DOHH2 (cell line): ENCODE measurements around the gene MTMR6.

Experiments
- H3F3A ChIP-seq: fragments of 200-600 bp; sonication (generic), shearing (Covaris generic); 2 replicates; pipeline ENCODE4 v1.6.0; 2016; ENCODE audit warnings: antibody characterized with exemption, mild to moderate bottlenecking; ENCODE audit not compliant: control insufficient read depth, insufficient read depth
- H3K27ac ChIP-seq: fragments of 200-600 bp; sonication (generic); 2 replicates; pipeline ENCODE4 v1.5.1; 2014; ENCODE audit warnings: low read depth, mild to moderate bottlenecking, low read length, moderate library complexity
- H3K27me3 ChIP-seq: fragments of 200-600 bp; sonication (generic); 2 replicates; pipeline ENCODE4 v1.6.1; 2014; ENCODE audit warnings: mild to moderate bottlenecking, low read length, mixed read lengths; ENCODE audit not compliant: control insufficient read depth
- H3K36me3 ChIP-seq: fragments of 200-600 bp; sonication (generic); 2 replicates; pipeline ENCODE4 v1.6.1; 2014; ENCODE audit warnings: mild to moderate bottlenecking, low read length, moderate library complexity, mixed read lengths; ENCODE audit not compliant: control insufficient read depth
- H3K4me1 ChIP-seq: fragments of 200-600 bp; sonication (generic); 2 replicates; pipeline ENCODE4 v1.6.1; 2014; ENCODE audit warnings: mild to moderate bottlenecking, low read length, mixed read lengths; ENCODE audit not compliant: control insufficient read depth
- H3K4me2 ChIP-seq: fragments of 200-600 bp; sonication (generic); 2 replicates; pipeline ENCODE4 v1.6.0; 2014; ENCODE audit warnings: mild to moderate bottlenecking, low read length, moderate library complexity
- H3K4me3 ChIP-seq: fragments of 200-600 bp; sonication (generic); 2 replicates; pipeline ENCODE4 v1.5.1; 2014; ENCODE audit warnings: mild to moderate bottlenecking, low read length, mixed read lengths
- H3K79me2 ChIP-seq: fragments of 200-600 bp; sonication (generic); 2 replicates; pipeline ENCODE4 v1.6.1; 2014; ENCODE audit warnings: mild to moderate bottlenecking, low read length, mixed read lengths; ENCODE audit not compliant: control insufficient read depth
- H3K9me2 ChIP-seq: fragments of 200-600 bp; sonication (generic); replicated peaks from 2 replicates; pipeline ENCODE4 v1.6.1; 2014; ENCODE audit warnings: mild to moderate bottlenecking, low read length, mixed read lengths; ENCODE audit not compliant: control insufficient read depth
- H3K9me3 ChIP-seq: fragments of 200-600 bp; sonication (generic); 2 replicates; pipeline ENCODE4 v1.6.1; 2014; ENCODE audit warnings: antibody characterized with exemption, low read length, mixed read lengths; ENCODE audit not compliant: control insufficient read depth, insufficient read depth
- H4K20me1 ChIP-seq: fragments of 200-600 bp; sonication (generic); 2 replicates; pipeline ENCODE4 v1.6.0; 2014; ENCODE audit warnings: low read depth, mild to moderate bottlenecking, antibody characterized with exemption, low read length, moderate library complexity; ENCODE audit not compliant: control insufficient read depth, insufficient read depth
- CTCF ChIP-seq: fragments of 200-600 bp; sonication (generic); IDR thresholded peaks from one replicate; pipeline ENCODE4 v1.5.1; 2014; ENCODE audit warnings: antibody characterized with exemption, mild to moderate bottlenecking, low read depth, low read length; ENCODE audit not compliant: poor library complexity, severe bottlenecking
- EZH2phosphoT487 ChIP-seq: fragments of 200-600 bp; sonication (generic); IDR thresholded peaks from 2 replicates; pipeline ENCODE4 v1.6.1; 2017; ENCODE audit warnings: borderline replicate concordance, mild to moderate bottlenecking, antibody characterized with exemption, low read length, moderate library complexity, mixed read lengths

Gene MTMR6

GRCh38 chr13:25218019-25218418, 69.3 kb downstream of the MTMR6 start:
- H3K27ac ChIP-seq = no peak overlapping the region
- no peaks in the 10 kb centered on the region for H3K4me1 ChIP-seq
- no peak overlapping the region for H3K4me2 ChIP-seq
- no peak overlapping the region for H3K4me3 ChIP-seq
- H3K9me2 ChIP-seq = no peaks in the 10 kb centered on the region
- no peaks in the 10 kb centered on the region for H3K9me3 ChIP-seq
- no peaks in the 10 kb centered on the region for H3K79me2 ChIP-seq
- no peaks in the 10 kb centered on the region for H3F3A ChIP-seq
- H3K36me3 ChIP-seq = no peaks in the 10 kb centered on the region
- no peaks in the 10 kb centered on the region for H4K20me1 ChIP-seq
- TF ChIP-seq EZH2phosphoT487 (no peak), CTCF (no peak)
- H3K27me3 ChIP-seq = peaks cover 12% of the 10 kb centered on the region; the same call in 1 of the 2 replicates

GRCh38 chr13:25217023-25217885, 70.0 kb downstream of the MTMR6 start:
- no peaks in the 10 kb centered on the region for H3K9me2 ChIP-seq
- H3K4me2 ChIP-seq = no peak overlapping the region
- no peaks in the 10 kb centered on the region for H4K20me1 ChIP-seq
- H3K36me3 ChIP-seq = no peaks in the 10 kb centered on the region
- H3K9me3 ChIP-seq = no peaks in the 10 kb centered on the region
- no peak overlapping the region for H3K27ac ChIP-seq
- H3K27me3 ChIP-seq = peaks cover 9% of the 10 kb centered on the region; the same call in 1 of the 2 replicates
- no peak for TF ChIP-seq CTCF
- TF ChIP-seq EZH2phosphoT487 = no peak
- H3K79me2 ChIP-seq = no peaks in the 10 kb centered on the region
- no peaks in the 10 kb centered on the region for H3F3A ChIP-seq
- H3K4me3 ChIP-seq = no peak overlapping the region
- H3K4me1 ChIP-seq = no peaks in the 10 kb centered on the region

- H3F3A ChIP-seq = no peaks in the 10 kb centered on the region
- no peaks in the 10 kb centered on the region for H3K4me1 ChIP-seq
- H3K79me2 ChIP-seq = no peaks in the 10 kb centered on the region
- H3K36me3 ChIP-seq = no peaks in the 10 kb centered on the region
- H3K27ac ChIP-seq = no peak overlapping the region
- H3K4me2 ChIP-seq = no peak overlapping the region
- H3K4me3 ChIP-seq = no peak overlapping the region
- H3K9me2 ChIP-seq = no peaks in the 10 kb centered on the region
- H3K27me3 ChIP-seq = no peaks in the 10 kb centered on the region; the same call in 1 of the 2 replicates
- no peaks in the 10 kb centered on the region for H3K9me3 ChIP-seq
- H4K20me1 ChIP-seq = no peaks in the 10 kb centered on the region
- no peak for TF ChIP-seq EZH2phosphoT487
- TF ChIP-seq CTCF = no peak
These were observed 72.1 kb downstream of the MTMR6 start for GRCh38 chr13:25215253-25215575.
